Femur (tissue), 1 donor: ENCODE measurements around the gene ARHGAP26.

Experiments used
- DNase-seq: peaks from one replicate; pipeline ENCODE4 v3.0.0-alpha.2; 2017

The ARHGAP26 gene

DNA sequence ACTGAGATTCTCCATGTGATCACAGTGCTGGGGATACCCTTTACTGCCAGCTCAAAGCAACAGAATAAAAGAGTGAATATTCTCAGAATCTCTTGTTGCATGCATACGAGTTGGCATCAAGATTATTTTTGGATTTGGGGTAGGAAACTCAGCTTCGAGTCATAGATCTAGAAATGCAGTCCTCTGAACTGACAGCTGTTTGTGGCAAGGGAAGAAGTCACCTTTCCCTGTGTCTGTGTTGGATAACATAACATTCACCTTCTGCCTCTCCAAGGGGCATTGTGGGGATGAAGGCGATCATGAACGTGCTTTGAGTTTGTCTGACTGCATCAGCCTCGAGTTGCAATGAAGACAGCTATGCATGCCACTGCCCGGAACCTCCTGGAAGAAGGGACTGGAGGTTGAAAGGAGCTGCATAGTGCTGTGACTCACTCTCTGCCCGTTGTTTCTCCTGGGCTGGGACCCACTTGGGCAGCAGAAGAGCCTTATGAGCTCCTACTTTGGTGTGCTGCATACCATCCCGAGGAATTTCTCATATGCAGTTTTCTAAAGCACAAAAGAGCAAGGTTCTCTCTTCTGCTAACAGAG, 231.7 kb downstream of the ARHGAP26 start:
- no peak for DNase-seq

- peak; percentile 48 for DNase-seq
Measured at GRCh38 chr5:143002459-143003327, 232.5 kb downstream of the ARHGAP26 start.

DNA sequence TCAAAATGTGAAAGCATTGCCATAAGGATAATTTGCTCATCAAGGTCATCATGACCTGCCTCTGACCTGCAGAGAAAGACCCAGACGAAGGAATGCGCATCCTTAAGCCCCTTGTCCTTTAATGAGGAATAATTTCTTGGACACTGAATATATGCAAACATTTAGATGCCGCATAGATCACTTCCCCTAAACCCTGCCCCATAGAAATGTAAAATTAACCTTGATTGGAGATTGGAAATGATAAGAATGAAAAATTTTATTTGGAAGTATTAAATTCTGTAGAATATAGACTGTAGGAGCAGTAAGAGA, 233.1 kb downstream of the ARHGAP26 start:
- DNase-seq = no peak

GRCh38 chr5:143004361-143005145, 234.4 kb downstream of the ARHGAP26 start:
- DNase-seq = no peak

DNA sequence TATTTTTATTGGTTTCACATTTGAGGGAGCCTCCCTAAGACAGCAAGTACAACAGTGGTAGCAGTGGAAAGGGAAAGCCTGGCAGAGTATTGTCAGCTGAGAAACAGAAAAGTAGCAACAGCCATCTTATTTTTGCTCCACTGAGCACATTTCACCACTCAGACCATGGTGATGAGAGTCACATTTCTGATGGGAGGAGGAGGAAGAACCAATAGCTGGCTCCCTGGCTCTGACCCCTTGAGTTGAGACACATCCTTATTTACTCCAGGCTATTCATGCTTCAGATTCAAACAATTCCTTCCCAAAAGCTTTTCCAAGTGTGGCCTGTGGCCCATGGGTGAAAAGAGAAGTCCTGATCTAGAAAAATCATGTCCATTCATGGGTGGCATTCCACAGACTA, 236.3 kb downstream of the ARHGAP26 start:
- no peak for DNase-seq

GRCh38 chr5:143008032-143008431, 237.9 kb downstream of the ARHGAP26 start:
- DNase-seq = no peak

- DNase-seq = no peak
Measured at GRCh38 chr5:143008809-143009521, 238.8 kb downstream of the ARHGAP26 start.

DNA sequence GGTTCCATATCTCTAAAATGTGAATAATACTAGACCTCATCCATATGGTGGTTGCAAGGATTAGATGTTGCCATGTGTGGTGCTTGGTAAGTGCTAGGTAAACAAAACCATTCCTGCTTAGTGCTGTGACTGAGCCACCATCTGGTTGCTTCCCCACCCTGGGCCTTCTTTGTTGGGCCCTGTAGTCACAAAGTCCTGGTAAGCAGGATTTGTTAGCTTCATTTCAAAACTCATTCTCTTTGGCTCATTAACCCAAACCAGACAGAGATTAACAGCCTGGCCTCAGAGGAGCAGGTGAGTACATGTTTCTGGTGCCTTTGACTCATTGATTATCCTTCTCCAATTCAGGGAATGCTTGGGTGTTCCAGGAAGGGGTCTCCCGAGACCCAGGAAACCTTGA, 240.2 kb downstream of the ARHGAP26 start:
- DNase-seq = no peak

GRCh38 chr5:143011585-143011984, 241.4 kb downstream of the ARHGAP26 start:
- no peak for DNase-seq

GRCh38 chr5:143013176-143013891, 243.2 kb downstream of the ARHGAP26 start:
- DNase-seq = no peak

DNA sequence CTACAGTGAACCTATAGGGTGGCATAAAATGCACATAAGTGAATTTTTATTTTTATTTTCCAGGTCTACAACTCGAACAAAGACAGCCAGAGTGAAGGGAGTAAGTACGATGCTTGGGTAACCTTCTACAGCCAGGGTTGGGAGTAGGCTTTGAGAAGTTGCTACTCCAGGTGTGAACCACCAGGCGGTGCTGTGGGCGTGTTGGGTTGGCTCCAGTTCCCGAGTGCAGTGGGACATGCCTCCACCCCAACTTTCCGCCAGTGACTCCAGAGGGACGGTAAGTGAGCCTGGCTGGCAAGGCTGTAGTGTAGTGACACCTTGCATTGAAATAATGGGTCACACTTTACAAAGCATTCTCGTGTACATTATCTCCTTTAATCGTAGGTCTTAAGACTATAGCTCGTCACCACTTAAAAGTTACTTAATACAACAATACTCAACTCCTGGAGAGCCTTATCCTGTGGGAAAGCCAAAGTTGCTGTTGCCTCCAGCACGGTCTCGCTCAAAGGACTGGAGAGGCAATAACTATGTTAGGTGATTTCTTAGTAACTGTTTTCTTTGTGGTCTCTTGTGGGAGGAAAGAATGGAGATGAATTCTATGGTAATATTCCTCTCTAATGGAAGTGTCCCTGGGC, 244.0 kb downstream of the ARHGAP26 start:
- no peak for DNase-seq

- no peak for DNase-seq
Measured at GRCh38 chr5:143016777-143017516, 246.8 kb downstream of the ARHGAP26 start.

DNA sequence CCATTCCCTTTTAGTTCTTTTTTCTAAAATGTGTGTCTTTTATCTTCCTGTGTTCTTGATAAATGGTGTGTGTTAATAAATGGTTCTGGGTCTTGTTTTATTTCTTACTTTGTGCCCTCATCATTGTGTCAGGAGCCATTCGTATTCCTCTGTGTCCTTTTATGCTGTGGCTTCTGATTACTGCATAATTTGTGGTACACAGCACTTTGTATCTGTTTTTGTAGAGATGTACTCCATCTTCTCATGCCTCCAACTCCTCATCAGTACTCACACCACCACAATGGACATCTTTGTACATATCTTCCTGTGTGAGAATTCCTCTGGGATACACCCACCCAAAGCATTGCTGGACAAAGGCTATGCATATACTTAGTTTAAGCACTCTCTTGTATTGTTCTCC, 247.4 kb downstream of the ARHGAP26 start:
- DNase-seq = no peak

DNA sequence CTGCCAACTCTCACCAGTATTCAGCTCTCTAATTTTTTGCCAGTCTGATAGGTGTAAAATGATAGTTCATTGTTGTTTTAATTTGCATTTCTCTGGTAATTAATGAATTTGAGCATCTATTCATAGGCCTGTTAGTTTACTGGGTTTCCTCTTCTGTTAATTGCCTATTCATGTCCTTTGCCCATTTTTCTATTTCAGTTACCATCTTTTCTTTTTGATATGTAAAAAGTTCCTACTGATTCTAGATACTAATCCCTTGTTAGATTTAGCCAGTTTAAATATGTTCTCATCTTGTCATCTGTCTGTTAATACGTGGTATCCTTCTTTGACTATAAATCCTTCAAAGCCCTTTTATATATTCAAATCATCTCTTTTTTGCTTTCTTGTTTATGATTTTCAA, 247.8 kb downstream of the ARHGAP26 start:
- DNase-seq = no peak

- DNase-seq = no peak
Measured at GRCh38 chr5:143019157-143019556, 249.0 kb downstream of the ARHGAP26 start.

DNA sequence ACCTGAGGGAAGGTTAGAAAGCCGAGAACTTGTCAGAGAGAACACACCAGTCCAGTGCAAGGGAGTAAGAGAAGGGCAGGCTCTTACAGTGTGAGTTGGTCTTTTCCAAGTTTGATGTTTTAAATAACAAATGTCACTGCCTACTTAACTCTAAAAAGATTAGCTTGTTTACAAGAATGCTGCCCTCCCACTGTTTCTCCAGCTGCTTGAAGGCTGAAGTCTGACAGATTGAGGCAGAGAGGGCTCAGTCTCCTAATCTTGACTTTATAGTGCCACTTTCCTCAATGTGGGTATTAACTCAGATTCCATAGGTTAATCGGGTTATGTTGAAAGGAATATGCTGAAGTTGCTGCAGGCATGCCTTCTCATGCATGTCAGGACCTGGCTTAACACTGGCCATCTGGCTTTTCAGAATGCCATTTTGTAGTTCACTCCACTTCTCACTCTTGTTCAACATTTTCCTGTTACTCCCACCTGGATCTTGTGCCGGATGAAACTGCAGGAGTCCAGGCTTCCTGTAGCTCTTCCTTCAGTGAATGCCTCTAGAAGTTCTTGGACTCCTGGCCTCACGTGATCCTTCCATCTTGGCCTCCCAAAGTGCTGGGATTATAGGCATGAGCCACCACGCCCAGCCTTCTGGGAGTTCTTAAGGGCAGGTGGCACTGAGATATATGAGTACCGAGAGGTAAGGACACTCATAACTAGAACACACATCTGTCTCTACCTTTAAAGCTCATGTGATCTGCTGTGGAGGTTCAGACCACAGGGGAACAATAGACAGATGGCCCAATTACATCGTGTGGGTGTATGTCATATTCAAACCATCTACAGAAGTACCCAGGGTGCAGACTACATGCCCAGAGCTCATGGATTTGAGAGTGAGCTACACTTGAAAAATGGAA, 249.7 kb downstream of the ARHGAP26 start:
- DNase-seq = no peak

DNA sequence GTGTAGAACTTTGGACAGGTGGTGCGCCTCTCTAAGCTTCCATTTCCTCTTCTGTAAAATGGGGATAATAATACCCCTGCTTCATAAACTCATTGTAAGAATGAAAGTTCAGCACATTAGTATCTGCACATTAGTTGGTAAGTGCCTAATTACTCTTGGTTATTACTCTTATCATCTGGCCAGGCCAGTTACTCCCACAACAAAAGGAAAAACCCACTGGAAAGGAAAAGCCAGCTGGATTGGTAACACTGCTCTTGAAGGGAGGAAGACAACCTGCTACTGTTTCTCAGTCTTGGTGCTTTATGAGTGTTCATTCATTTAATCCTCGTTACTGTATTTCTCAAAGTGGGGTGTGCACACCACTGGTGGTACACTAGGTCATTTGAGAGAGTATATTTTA, 251.4 kb downstream of the ARHGAP26 start:
- no peak for DNase-seq

DNA sequence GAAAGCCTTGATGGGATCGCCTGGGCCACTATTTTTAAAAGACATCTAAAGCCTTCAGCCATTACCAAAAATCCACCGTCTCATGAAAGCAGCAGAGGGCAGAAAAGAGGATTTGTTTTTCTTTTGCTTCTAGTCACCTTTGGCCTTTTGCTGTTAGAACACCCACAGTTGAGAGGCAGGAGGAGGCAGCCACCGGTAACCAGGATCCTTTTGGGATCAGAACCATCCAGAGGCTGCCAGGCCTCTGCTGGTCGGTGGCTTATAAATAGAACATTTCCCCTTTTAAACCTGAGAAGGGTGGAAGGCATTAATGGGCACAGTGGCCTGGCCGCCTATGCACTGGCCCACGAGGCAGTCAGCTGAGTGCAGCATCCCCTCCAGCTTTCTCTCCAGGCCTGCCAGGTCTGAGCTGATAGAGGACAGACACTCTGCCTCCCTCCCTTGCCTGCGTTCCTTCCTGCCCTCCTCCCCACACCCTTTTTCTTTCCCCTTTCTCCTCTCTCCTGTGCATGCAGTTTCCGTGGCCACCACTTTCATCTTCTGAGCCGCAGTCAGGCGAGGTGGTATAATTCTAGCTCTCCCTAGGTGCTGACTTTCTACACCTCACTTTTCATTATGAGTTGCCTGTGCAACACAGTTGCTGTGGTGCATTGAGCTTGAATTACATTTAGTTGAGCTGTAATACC, 253.4 kb downstream of the ARHGAP26 start:
- peak; percentile 52 for DNase-seq

- peak; percentile 48 for DNase-seq
Measured at GRCh38 chr5:143024228-143024920, 254.2 kb downstream of the ARHGAP26 start.
